Pancreas (tissue), 10 donors: Measurements from ENCODE around the gene RHOA. TPM values are rescaled to one million over a fixed set of nuclear protein-coding genes. Genes with fewer than 3 reads are reported as not detected.

Experiments used
- ATAC-seq, 4 donors: fragments of 200-7000 bp; cut with Tn5 transposase; one replicate each; pipeline versions ENCODE4 v1.8.0 to v1.9.1; 2020; ENCODE audit warnings: mild to moderate bottlenecking in 4 of 4, moderate library complexity in 4 of 4
- DNase-seq, 6 donors: peaks; one replicate each; pipeline ENCODE4 v3.0.0-alpha.2; 2020
- FAIRE-seq: peaks from 2 replicates; lab custom pipeline; 2012; peaks lifted over from hg19 to GRCh38; lab: Jason Lieb, UNC
- H3K27ac ChIP-seq, 4 donors: fragments of 200-600 bp; sonication (generic); 1 replicate in 3 of 4; 2 replicates in 1 of 4; pipeline versions ENCODE4 v1.5.0 to v1.8.0; 2020
- H3K27me3 ChIP-seq, 4 donors: fragments of 200-600 bp; one replicate each; pipeline ENCODE4 v1.8.0; 2021
- H3K36me3 ChIP-seq, 3 donors: fragments of 200-600 bp; sonication (generic) in 1 of 3; one replicate each; pipeline versions ENCODE4 v1.5.0 to v1.8.0; 2020 to 2021
- H3K4me1 ChIP-seq, 3 donors: fragments of 200-600 bp; one replicate each; pipeline ENCODE4 v1.8.0; 2021
- H3K4me3 ChIP-seq, 4 donors: fragments of 200-600 bp; sonication (generic) in 2 of 4; one replicate each; pipeline versions ENCODE4 v1.5.0 to v1.8.0; 2020 to 2021
- H3K9me3 ChIP-seq, 4 donors: fragments of 200-600 bp; one replicate each; pipeline ENCODE4 v1.8.0; 2021
- CTCF ChIP-seq, 4 donors: fragments of 200-600 bp; sonication (generic) in 3 of 4; IDR thresholded peaks; one replicate each; pipeline versions ENCODE4 v1.5.0 to v1.8.0; 2021; ENCODE audit warnings: antibody characterized with exemption in 4 of 4
- WGBS, 2 donors: extraction: QIAGEN DNeasy Blood & Tissue Kit; methylation state at CpG; one replicate each; pipeline ENCODE4 v1.1.7; 2013; 5-methylcytosine and 5-hydroxymethylcytosine counted together
- intact Hi-C, 3 donors: fragments of 100-400 bp; cut with DNase I; formaldehyde crosslinking; loops; one replicate each; pipeline versions ENCODE4 v1.11.1 to v1.14.2; 2022
- polyA plus RNA-seq, 2 donors: library from polyadenylated mRNA; stranded (reverse); fragments of 200-250 nt; gene quantifications; one replicate each; pipeline ENCODE4 v1.2.3, GENCODE V29; 2013
- total RNA-seq, 6 donors: library from RNA; stranded (reverse); fragmentation: NEBNext Ultra II Directional in 4 of 6; extraction: Animal tissue kit (Norgen Biotek cat#: 25700) in 4 of 6; gene quantifications; one replicate each; pipeline versions ENCODE4 v1.2.1 to v1.2.4, GENCODE V29; 2021 to 2023
- donor health status: healthy with polysubstance abuse.
- donor health status: DM: no; HTN: no; CAD: no; lungs with moderate emphysema.
- donor health status: DM: no; HTN: no; CAD: no.
- donor health status: control.
- donor health status: control.
- donor health status: Bipolar disorder and iron deficiency.
- donor health status: DM: yes; HTN: yes; CAD: no.
- donor health status: DM: no; HTN: no; CAD: no.
- donor health status: DM: no; HTN: no; CAD: no.
- donor health status: DM: yes; HTN: yes; CAD: no.

Gene RHOA
- total and polyA plus RNA-seq, 8 donors: 77.8 to 209 (median 138) TPM

- 86 to 91% methylated on average over 1 of the region's 1 CpG for WGBS, 2 donors
- DNase-seq: no peak
- H3K27me3 ChIP-seq: no peaks in the 10 kb centered on the region
- H3K9me3 ChIP-seq: no peaks in the 10 kb centered on the region
- no peak overlapping the region for H3K27ac ChIP-seq
- intact Hi-C loops: no loop called here
- no peak for TF ChIP-seq CTCF (IDR thresholded peaks at IDR 0.05)
- H3K4me3 ChIP-seq: no peak overlapping the region
- no peaks in the 10 kb centered on the region for H3K36me3 ChIP-seq
- no peak for ATAC-seq
- FAIRE-seq: no peak
- H3K4me1 ChIP-seq: peaks cover 0 to 9% (median 0%) of the 10 kb centered on the region in 3 donors
Measured at GRCh38 chr3:49388289-49388820, 23.4 kb downstream of the RHOA start.

GRCh38 chr3:49387721-49388120 lies 24.1 kb downstream of the RHOA start:
- Histone ChIP-seq H3K36me3 (no peaks in the 10 kb centered on the region), H3K4me3 (no peak overlapping the region), H3K4me1 (peaks cover 0 to 9% (median 0%) of the 10 kb centered on the region in 3 donors), H3K27me3 (no peaks in the 10 kb centered on the region), H3K27ac (no peak overlapping the region), H3K9me3 (no peaks in the 10 kb centered on the region)
- DNase-seq (no peak), ATAC-seq (peak in 1 of 4 donors; percentile 14), FAIRE-seq (no peak)
- TF ChIP-seq CTCF (IDR thresholded peaks at IDR 0.05): no peak
- intact Hi-C loops: no loop called here
- 83 to 89% methylated on average over 2 of the region's 2 CpGs for WGBS, 2 donors

- H3K27ac ChIP-seq: peak overlapping the region in 1 of 4 donors; percentile 15
- FAIRE-seq (no peak), ATAC-seq (peak in 1 of 4 donors; percentile 31), DNase-seq (no peak)
- H3K4me1 ChIP-seq: peaks cover 0 to 9% (median 0%) of the 10 kb centered on the region in 3 donors
- H3K36me3 ChIP-seq: no peaks in the 10 kb centered on the region
- no peak overlapping the region for H3K4me3 ChIP-seq
- H3K27me3 ChIP-seq: no peaks in the 10 kb centered on the region
- WGBS, 2 donors: 79 to 81% methylated on average over 11 of the region's 11 CpGs
- intact Hi-C loops: no loop called here
- no peaks in the 10 kb centered on the region for H3K9me3 ChIP-seq
- no peak for TF ChIP-seq CTCF (IDR thresholded peaks at IDR 0.05)
Measured at GRCh38 chr3:49386056-49386756, 25.6 kb downstream of the RHOA start.

- FAIRE-seq (no peak), ATAC-seq (no peak), DNase-seq (no peak)
- Histone ChIP-seq H3K4me3 (no peak overlapping the region), H3K4me1 (peaks cover 0 to 9% (median 0%) of the 10 kb centered on the region in 3 donors), H3K27ac (no peak overlapping the region), H3K9me3 (no peaks in the 10 kb centered on the region), H3K27me3 (no peaks in the 10 kb centered on the region), H3K36me3 (no peaks in the 10 kb centered on the region)
- intact Hi-C loops: no loop called here
- WGBS, 2 donors: 88 to 97% methylated on average over 1 of the region's 1 CpG
- no peak for TF ChIP-seq CTCF (IDR thresholded peaks at IDR 0.05)
Measured at GRCh38 chr3:49385617-49386016, 26.2 kb downstream of the RHOA start.

GRCh38 chr3:49383387-49383786 lies 28.4 kb downstream of the RHOA start:
- 66 to 70% methylated on average over 5 of the region's 5 CpGs for WGBS, 2 donors
- ATAC-seq (peak in 2 of 4 donors; percentile 22 to 33), DNase-seq (no peak)

More at GRCh38 chr3:49383387-49383786, 28.4 kb downstream of the RHOA start:
- peaks cover 0 to 9% (median 0%) of the 10 kb centered on the region in 3 donors for H3K4me1 ChIP-seq
- no peak overlapping the region for H3K4me3 ChIP-seq
- H3K36me3 ChIP-seq: no peaks in the 10 kb centered on the region
- no peak for TF ChIP-seq CTCF (IDR thresholded peaks at IDR 0.05)
- no peak overlapping the region for H3K27ac ChIP-seq
- intact Hi-C loops: no loop called here
- no peaks in the 10 kb centered on the region for H3K9me3 ChIP-seq
- FAIRE-seq: no peak
- H3K27me3 ChIP-seq: no peaks in the 10 kb centered on the region
